Tibial nerve (tissue), 4 donors: ENCODE measurements around the gene STARD10.

ENCODE experiments used
- EP300 ChIP-seq, 2 donors: sonication (generic); formaldehyde crosslinking; IDR thresholded peaks; one replicate each; pipeline ENCODE4 v1.6.1; 2017; ENCODE audit warnings: antibody characterized with exemption in 2 of 2, mild to moderate bottlenecking in 1 of 2
- POLR2A ChIP-seq, 2 donors: fragments of 450-650 bp; IDR thresholded peaks; one replicate each; pipeline ENCODE4 v1.6.1; 2017; ENCODE audit warnings: antibody characterized with exemption in 2 of 2, mild to moderate bottlenecking in 2 of 2, moderate library complexity in 2 of 2
- TF ChIP-seq, protein P1 (sequence below), 5 experiments: fragments of 200-600 bp in 3 of 5; fragments of 450-650 bp in 2 of 5; sonication (generic) in 3 of 5; IDR thresholded peaks; one replicate each; pipeline ENCODE4 v1.5.1; 2016 to 2019; ENCODE audit warnings: antibody characterized with exemption in 5 of 5, mild to moderate bottlenecking in 3 of 5, moderate library complexity in 2 of 5

DNA sequence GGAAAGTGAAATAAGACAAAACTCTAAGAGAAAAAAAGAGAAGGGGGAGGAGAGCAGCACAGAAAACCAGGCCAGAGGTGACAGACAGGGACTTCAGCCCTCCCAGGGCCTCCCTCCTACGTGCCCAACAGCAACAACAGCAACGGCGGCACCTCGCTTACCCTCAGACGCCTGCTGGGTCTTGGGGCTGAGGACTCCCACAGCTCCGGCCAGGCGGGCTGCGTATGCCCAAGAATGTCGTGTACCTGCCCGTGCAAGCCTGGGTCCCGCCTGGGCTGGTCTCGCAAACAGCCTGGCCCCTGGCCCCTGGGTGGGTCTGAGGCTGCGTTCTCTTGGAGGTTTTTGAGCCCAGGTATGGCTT is 72.2 kb downstream of the STARD10 start:
- TF ChIP-seq, protein P1, sequence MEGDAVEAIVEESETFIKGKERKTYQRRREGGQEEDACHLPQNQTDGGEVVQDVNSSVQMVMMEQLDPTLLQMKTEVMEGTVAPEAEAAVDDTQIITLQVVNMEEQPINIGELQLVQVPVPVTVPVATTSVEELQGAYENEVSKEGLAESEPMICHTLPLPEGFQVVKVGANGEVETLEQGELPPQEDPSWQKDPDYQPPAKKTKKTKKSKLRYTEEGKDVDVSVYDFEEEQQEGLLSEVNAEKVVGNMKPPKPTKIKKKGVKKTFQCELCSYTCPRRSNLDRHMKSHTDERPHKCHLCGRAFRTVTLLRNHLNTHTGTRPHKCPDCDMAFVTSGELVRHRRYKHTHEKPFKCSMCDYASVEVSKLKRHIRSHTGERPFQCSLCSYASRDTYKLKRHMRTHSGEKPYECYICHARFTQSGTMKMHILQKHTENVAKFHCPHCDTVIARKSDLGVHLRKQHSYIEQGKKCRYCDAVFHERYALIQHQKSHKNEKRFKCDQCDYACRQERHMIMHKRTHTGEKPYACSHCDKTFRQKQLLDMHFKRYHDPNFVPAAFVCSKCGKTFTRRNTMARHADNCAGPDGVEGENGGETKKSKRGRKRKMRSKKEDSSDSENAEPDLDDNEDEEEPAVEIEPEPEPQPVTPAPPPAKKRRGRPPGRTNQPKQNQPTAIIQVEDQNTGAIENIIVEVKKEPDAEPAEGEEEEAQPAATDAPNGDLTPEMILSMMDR (IDR thresholded peaks at IDR 0.05): no peak
- TF ChIP-seq POLR2A (IDR thresholded peaks at IDR 0.05) (no peak), EP300 (IDR thresholded peaks at IDR 0.05) (no peak)
